Osteocyte (in vitro differentiated cells): Measurements from ENCODE around the gene CD83. TPM values are rescaled to one million over a fixed set of nuclear protein-coding genes. Genes with fewer than 3 reads are reported as not detected.

Experiments used
- DNase-seq: peaks from one replicate; pipeline ENCODE4 v3.0.0; 2021; ENCODE audit warnings: mixed read lengths; ENCODE audit not compliant: unreplicated experiment; ENCODE audit errors: extremely low spot score
- H3K27ac Mint-ChIP-seq: one replicate; pipeline ENCODE4 v1.8.0; 2021; ENCODE audit warnings: mild to moderate bottlenecking, mixed read lengths; ENCODE audit not compliant: unreplicated experiment
- H3K27me3 Mint-ChIP-seq: one replicate; pipeline ENCODE4 v1.8.0; 2021; ENCODE audit warnings: mixed read lengths; ENCODE audit not compliant: unreplicated experiment
- H3K36me3 Mint-ChIP-seq: one replicate; pipeline ENCODE4 v1.8.0; 2021; ENCODE audit warnings: mixed read lengths; ENCODE audit not compliant: unreplicated experiment
- H3K4me1 Mint-ChIP-seq: one replicate; pipeline ENCODE4 v1.8.0; 2021; ENCODE audit warnings: mixed read lengths; ENCODE audit not compliant: unreplicated experiment
- H3K4me3 Mint-ChIP-seq: one replicate; pipeline ENCODE4 v1.8.0; 2021; ENCODE audit warnings: mild to moderate bottlenecking, moderate library complexity, mixed read lengths; ENCODE audit not compliant: unreplicated experiment
- H3K9me3 Mint-ChIP-seq: one replicate; pipeline ENCODE4 v1.8.0; 2021; ENCODE audit warnings: mixed read lengths; ENCODE audit not compliant: unreplicated experiment
- CTCF ChIP-seq: fragments of 200-600 bp; sonication (generic); IDR thresholded peaks from 2 replicates; pipeline ENCODE4 v1.5.0; 2021; ENCODE audit warnings: antibody characterized with exemption, mild to moderate bottlenecking, moderate library complexity
- total RNA-seq: library from RNA; stranded (reverse); gene quantifications from 2 replicates; pipeline ENCODE4 v1.2.1, GENCODE V29; 2021

The CD83 gene
- total RNA-seq, 1 donor from 2014 or later = 1.4 TPM

- DNase-seq = no peak
- Mint-ChIP-seq H3K4me1 (peaks cover 2% of the 10 kb centered on the region), H3K27ac (no peak overlapping the region), H3K27me3 (peaks cover 34% of the 10 kb centered on the region), H3K36me3 (no peaks in the 10 kb centered on the region), H3K4me3 (no peak overlapping the region), H3K9me3 (peaks cover 14% of the 10 kb centered on the region)
- no peak for TF ChIP-seq CTCF
These were observed 57.4 kb downstream of the CD83 start for GRCh38 chr6:14174996-14175395.

DNA sequence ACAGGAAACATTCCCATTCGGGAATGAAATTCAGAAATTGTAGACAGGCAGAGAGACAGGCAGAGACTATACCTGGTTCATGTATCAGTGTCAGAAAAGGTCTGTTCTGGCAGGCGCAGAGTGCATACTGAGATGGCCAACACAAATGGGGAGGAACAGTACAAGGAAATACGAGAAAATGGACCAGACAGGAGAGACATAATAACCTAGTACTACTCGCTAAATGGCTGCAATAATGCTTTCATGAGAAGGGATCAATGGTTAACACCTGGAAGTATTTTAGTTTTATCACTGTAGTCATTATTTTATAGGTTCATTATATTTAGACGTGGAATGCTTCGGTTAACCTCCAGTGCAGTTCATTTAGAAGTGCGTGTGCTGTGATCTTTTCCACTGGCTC, 58.9 kb downstream of the CD83 start:
- TF ChIP-seq CTCF = no peak
- DNase-seq = no peak
- Mint-ChIP-seq H3K4me3 (no peak overlapping the region), H3K27me3 (peaks cover 37% of the 10 kb centered on the region), H3K4me1 (peaks cover 2% of the 10 kb centered on the region), H3K27ac (no peak overlapping the region), H3K36me3 (no peaks in the 10 kb centered on the region), H3K9me3 (peaks cover 2% of the 10 kb centered on the region)

- Mint-ChIP-seq H3K27me3 (peaks cover 40% of the 10 kb centered on the region), H3K4me3 (no peak overlapping the region)
These were observed 60.0 kb downstream of the CD83 start for GRCh38 chr6:14177413-14178082.

DNA sequence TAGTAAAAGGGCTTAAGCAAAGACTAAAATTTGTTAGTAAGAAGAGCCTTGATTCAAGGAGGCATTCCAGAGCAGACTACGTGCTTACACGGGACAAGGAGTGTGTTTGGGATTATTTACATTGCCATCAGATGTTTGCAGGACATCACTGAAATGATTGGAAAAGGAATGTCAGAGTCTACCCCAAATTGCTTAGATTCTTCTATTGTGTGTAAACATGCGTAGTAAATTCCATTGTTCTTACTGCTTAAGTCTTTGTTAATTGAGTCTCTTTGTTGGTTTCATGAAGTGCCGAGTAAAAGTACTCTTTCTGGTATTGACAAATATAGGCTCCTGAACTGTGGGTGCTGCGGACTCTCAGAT, 60.5 kb downstream of the CD83 start:
- H3K4me1 Mint-ChIP-seq = peaks cover 2% of the 10 kb centered on the region
- H3K36me3 Mint-ChIP-seq = no peaks in the 10 kb centered on the region
- peaks cover 43% of the 10 kb centered on the region for H3K27me3 Mint-ChIP-seq
- no peaks in the 10 kb centered on the region for H3K9me3 Mint-ChIP-seq
- no peak for TF ChIP-seq CTCF
- H3K4me3 Mint-ChIP-seq = no peak overlapping the region
- H3K27ac Mint-ChIP-seq = no peak overlapping the region
- no peak for DNase-seq

More at GRCh38 chr6:14177413-14178082, 60.0 kb downstream of the CD83 start:
- Mint-ChIP-seq H3K27ac (no peak overlapping the region), H3K36me3 (no peaks in the 10 kb centered on the region), H3K4me1 (peaks cover 2% of the 10 kb centered on the region), H3K9me3 (no peaks in the 10 kb centered on the region)
- no peak for DNase-seq
- no peak for TF ChIP-seq CTCF

DNA sequence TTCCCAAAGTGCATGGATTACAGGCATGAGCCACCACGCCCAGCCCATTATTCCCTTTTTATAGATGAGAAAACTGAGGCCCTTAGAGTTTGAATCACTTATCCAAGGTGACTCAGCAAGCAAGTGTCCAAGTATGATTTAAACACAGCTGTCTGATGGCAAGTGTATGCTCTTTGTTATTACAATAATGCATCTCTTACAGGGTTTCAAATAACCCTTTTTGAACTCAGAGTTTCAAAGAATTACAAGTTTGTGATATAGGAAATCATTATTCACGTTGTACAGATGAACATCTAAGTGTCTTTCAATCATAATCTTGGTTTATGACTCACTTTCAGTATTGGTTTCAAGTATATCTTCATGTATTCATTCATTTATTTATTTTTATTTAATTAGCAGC, 63.0 kb downstream of the CD83 start:
- H3K4me3 Mint-ChIP-seq = no peak overlapping the region
- H3K36me3 Mint-ChIP-seq = no peaks in the 10 kb centered on the region
- DNase-seq = no peak
- no peaks in the 10 kb centered on the region for H3K9me3 Mint-ChIP-seq
- no peak overlapping the region for H3K27ac Mint-ChIP-seq
- H3K4me1 Mint-ChIP-seq = peaks cover 2% of the 10 kb centered on the region
- peaks cover 30% of the 10 kb centered on the region for H3K27me3 Mint-ChIP-seq
- no peak for TF ChIP-seq CTCF
